HL-60/S4 treated with phorbol 12-myristate 13-acetate at 8.2 ng/mL for 4 days and 3 days (cell line): Measurements from ENCODE around the gene NQO1.
"Not testable (repeated sequence)": the region's sequence is repeated elsewhere in the genome, so short reads cannot be mapped to it uniquely, and the experiment has no call there.

Source experiments
- in situ Hi-C: fragments of 300-500 bp; cut with MboI; formaldehyde crosslinking; loops from 2 replicates; pipeline ENCODE4 v1.15.0; 2022; ENCODE audit warnings: low sequenced_read_pairs

NQO1 gene

GRCh38 chr16:69744363-69745231 lies 18.2 kb upstream of the NQO1 start:
- in situ Hi-C loops = no loop called here

- in situ Hi-C loops = no loop called here
Measured at GRCh38 chr16:69741951-69742904, 15.9 kb upstream of the NQO1 start.

GRCh38 chr16:69741519-69741918 lies 15.2 kb upstream of the NQO1 start:
- in situ Hi-C loops = no loop called here

GRCh38 chr16:69732101-69732500 lies 5.7 kb upstream of the NQO1 start:
- in situ Hi-C loops = no loop called here

GRCh38 chr16:69731280-69731679 lies 4.9 kb upstream of the NQO1 start:
- in situ Hi-C loops = not testable (repeated sequence)

- in situ Hi-C loops = not testable (repeated sequence)
Measured at GRCh38 chr16:69729030-69729429, 2.7 kb upstream of the NQO1 start.

- in situ Hi-C loops = no loop called here
Measured at GRCh38 chr16:69727916-69728270, 1.5 kb upstream of the NQO1 start.

- in situ Hi-C loops = no loop called here
Measured at GRCh38 chr16:69725480-69726312, 664 bp downstream of the NQO1 start.

- in situ Hi-C loops = no loop called here
Measured at GRCh38 chr16:69724981-69725479, 1.3 kb downstream of the NQO1 start.

GRCh38 chr16:69724414-69724873 lies 1.9 kb downstream of the NQO1 start:
- in situ Hi-C loops = no loop called here

GRCh38 chr16:69721441-69721957 lies 4.9 kb downstream of the NQO1 start:
- in situ Hi-C loops = no loop called here

- in situ Hi-C loops = no loop called here
Measured at GRCh38 chr16:69720822-69721430, 5.4 kb downstream of the NQO1 start.

GRCh38 chr16:69718111-69718764 lies 8.1 kb downstream of the NQO1 start:
- in situ Hi-C loops = no loop called here

GRCh38 chr16:69717066-69717465 lies 9.3 kb downstream of the NQO1 start:
- in situ Hi-C loops = no loop called here

- in situ Hi-C loops = no loop called here
Measured at GRCh38 chr16:69712914-69713581, 13.3 kb downstream of the NQO1 start.

GRCh38 chr16:69712277-69712676 lies 14.1 kb downstream of the NQO1 start:
- in situ Hi-C loops = no loop called here

- in situ Hi-C loops = no loop called here
Measured at GRCh38 chr16:69711115-69711740, 15.1 kb downstream of the NQO1 start.

- in situ Hi-C loops = no loop called here
Measured at GRCh38 chr16:69709456-69710084, 16.8 kb downstream of the NQO1 start.
